Measurements from ENCODE around the gene PDE7B. TPM values are rescaled to one million over a fixed set of nuclear protein-coding genes. Genes with fewer than 3 reads are reported as not detected.

PDE7B gene
- total and polyA plus RNA-seq, 2 of the 4 experiments (the other 2 are of a cell fraction) = 7.8 to 12.4 TPM

- no TSS peak for BruUV-seq (replicated peaks)
- no peaks in the 10 kb centered on the region for H3K9me1 ChIP-seq (ENCODE audit: insufficient read depth, low read length)
- TF ChIP-seq BHLHE40 (IDR thresholded peaks at IDR 0.05; ENCODE audit: low read depth, low read length) = no peak
- no peak for TF ChIP-seq RCOR1 (IDR thresholded peaks at IDR 0.05; ENCODE audit: insufficient replicate concordance, low read length)
- no peak for TF ChIP-seq CTCF (conservative IDR thresholded peaks at IDR 0.05; ENCODE audit: low read depth, low read length)
- TF ChIP-seq MAFK (IDR thresholded peaks at IDR 0.05; ENCODE audit: low read depth, low read length) = no peak
- TF ChIP-seq ELK1 (IDR thresholded peaks at IDR 0.05; ENCODE audit: borderline replicate concordance, low read depth, low read length) = no peak
- TF ChIP-seq NFE2L2 (IDR thresholded peaks at IDR 0.05; ENCODE audit: low read depth, low read length) = no peak
- no peak for TF ChIP-seq CEBPB (IDR thresholded peaks at IDR 0.05; ENCODE audit: low read depth, low read length)
- no peak for TF ChIP-seq CHD1 (IDR thresholded peaks at IDR 0.05; ENCODE audit: low read depth, low read length)
- TF ChIP-seq MAZ (IDR thresholded peaks at IDR 0.05; ENCODE audit: borderline replicate concordance, low read depth, low read length) = no peak
- no peak for TF ChIP-seq RAD21 (IDR thresholded peaks at IDR 0.05; ENCODE audit: low read length)
- no peak for TF ChIP-seq FOS (IDR thresholded peaks at IDR 0.05; ENCODE audit: low read depth, low read length)
- TF ChIP-seq POLR2A (IDR thresholded peaks at IDR 0.05; ENCODE audit: low read depth, low read length) = no peak
- TF ChIP-seq USF2 (IDR thresholded peaks at IDR 0.05; ENCODE audit: low read depth, low read length) = no peak
- no peak overlapping the region for H2BK5ac ChIP-seq (ENCODE audit: low read depth, low read length, poor library complexity, severe bottlenecking)
- no peak overlapping the region for H4K5ac ChIP-seq (ENCODE audit: low read depth, low read length)
- H3K9me3 ChIP-seq (ENCODE audit: control insufficient read depth, insufficient read depth, low read length) = no peaks in the 10 kb centered on the region
- H3K9ac ChIP-seq (ENCODE audit: low read depth, low read length) = no peak overlapping the region
- no peak overlapping the region for H2AFZ ChIP-seq (replicated peaks; ENCODE audit: low read length, poor library complexity)
- no peaks in the 10 kb centered on the region for H3K36me3 ChIP-seq (ENCODE audit: control insufficient read depth, insufficient read depth, low read length)
- no peak overlapping the region for H3K4ac ChIP-seq (ENCODE audit: low read depth, low read length)
- H4K8ac ChIP-seq (ENCODE audit: low read depth in 2 of 2, low read length in 2 of 2) = no peak overlapping the region
- no peaks in the 10 kb centered on the region for H4K20me1 ChIP-seq (ENCODE audit: insufficient read depth, low read length)
- no peak overlapping the region for H3K18ac ChIP-seq (ENCODE audit: low read depth, low read length)
- H3K4me1 ChIP-seq (ENCODE audit: control insufficient read depth, insufficient read depth, low read length) = no peaks in the 10 kb centered on the region
- no peak overlapping the region for H2AK9ac ChIP-seq (replicated peaks; ENCODE audit: low read depth, low read length, poor library complexity)
- dilution Hi-C loops (cut with HindIII; ENCODE audit: low sequenced_read_pairs, unreplicated experiment) = no loop called here
- no peak overlapping the region for H2BK15ac ChIP-seq (ENCODE audit: low read depth, low read length)
- WGBS, 2 experiments (ENCODE audit: extremely low coverage in 2 of 2, insufficient read length in 1 of 2) = 100% methylated on average over 2 of the region's 6 CpGs; no CpG with 5 or more reads in 1 of the 2 experiments
- no peak overlapping the region for H3K4me2 ChIP-seq (ENCODE audit: low read depth, low read length)
- no peaks in the 10 kb centered on the region for H3K27me3 ChIP-seq (ENCODE audit: control insufficient read depth, insufficient read depth, low read length)
- DNase-seq (no peak), ATAC-seq (ENCODE audit: low read depth) (no peak)
- ChIA-PET POLR2A (ENCODE audit: unreplicated experiment) (no interaction called here), CTCF (no interaction called here)
- no peak overlapping the region for H4K91ac ChIP-seq (ENCODE audit: insufficient read depth, low read depth, low read length)
- no peak overlapping the region for H2AK5ac ChIP-seq (ENCODE audit: low read depth, low read length)
- intact Hi-C loops (cut with micrococcal nuclease) = no loop called here
- no peak overlapping the region for H3K23ac ChIP-seq (ENCODE audit: low read depth, low read length)
- no peak overlapping the region for H3K14ac ChIP-seq (replicated peaks; ENCODE audit: low read depth, low read length)
- no peak overlapping the region for H3K27ac ChIP-seq (ENCODE audit: insufficient read depth, low read length)
- H3K56ac ChIP-seq (ENCODE audit: extremely low read depth, insufficient read depth, low read length) = no peak overlapping the region
- in situ Hi-C loops (cut with MboI; ENCODE audit: low sequenced_read_pairs) = no loop called here
- H2BK120ac ChIP-seq (ENCODE audit: low read depth, low read length) = no peak overlapping the region
- no peak overlapping the region for H2BK20ac ChIP-seq (ENCODE audit: low read depth, low read length)
- no peaks in the 10 kb centered on the region for H3K79me1 ChIP-seq (ENCODE audit: low read depth in 1 of 2, low read length in 2 of 2)
- H3K4me3 ChIP-seq (ENCODE audit: insufficient read depth, low read depth, low read length) = no peak overlapping the region
Measured at GRCh38 chr6:135813401-135813800, 38.1 kb upstream of the PDE7B start.
